NCI-H128 (cell line): Measurements from ENCODE around the gene KIRREL3.

Experiments used
- DNase-seq: peaks from one replicate; lab custom pipeline; 2025; ENCODE audit not compliant: unreplicated experiment; lab: John Stamatoyannopoulos, UW

Gene KIRREL3

GRCh38 chr11:126744699-126745098 is 255.9 kb downstream of the KIRREL3 start:
- DNase-seq: no peak

- DNase-seq: no peak
These were observed 256.9 kb downstream of the KIRREL3 start for GRCh38 chr11:126743628-126744027.

- DNase-seq: no peak
These were observed 258.0 kb downstream of the KIRREL3 start for GRCh38 chr11:126742582-126742981.

- no peak for DNase-seq
These were observed 259.7 kb downstream of the KIRREL3 start for GRCh38 chr11:126740846-126741245.

GRCh38 chr11:126739499-126740145 is 260.9 kb downstream of the KIRREL3 start:
- DNase-seq: no peak

GRCh38 chr11:126738295-126739031 is 262.1 kb downstream of the KIRREL3 start:
- DNase-seq: no peak

GRCh38 chr11:126736682-126737572 is 263.6 kb downstream of the KIRREL3 start:
- DNase-seq: no peak

- no peak for DNase-seq
These were observed 265.8 kb downstream of the KIRREL3 start for GRCh38 chr11:126734752-126735151.

GRCh38 chr11:126733685-126734084 is 266.9 kb downstream of the KIRREL3 start:
- DNase-seq: no peak

- no peak for DNase-seq
These were observed 267.6 kb downstream of the KIRREL3 start for GRCh38 chr11:126732981-126733380.

- no peak for DNase-seq
These were observed 268.9 kb downstream of the KIRREL3 start for GRCh38 chr11:126731576-126732142.

- DNase-seq: no peak
These were observed 273.2 kb downstream of the KIRREL3 start for GRCh38 chr11:126727381-126727780.

- DNase-seq: no peak
These were observed 275.0 kb downstream of the KIRREL3 start for GRCh38 chr11:126725521-126725920.

- DNase-seq: no peak
These were observed 275.5 kb downstream of the KIRREL3 start for GRCh38 chr11:126725043-126725442.

- no peak for DNase-seq
These were observed 276.9 kb downstream of the KIRREL3 start for GRCh38 chr11:126723665-126724045.

GRCh38 chr11:126722956-126723664 is 277.5 kb downstream of the KIRREL3 start:
- DNase-seq: no peak

- no peak for DNase-seq
These were observed 278.4 kb downstream of the KIRREL3 start for GRCh38 chr11:126722006-126722736.

- no peak for DNase-seq
These were observed 279.9 kb downstream of the KIRREL3 start for GRCh38 chr11:126720539-126721235.

GRCh38 chr11:126719740-126720139 is 280.8 kb downstream of the KIRREL3 start:
- DNase-seq: no peak
